Trophoblast cell (in vitro differentiated cells and primary cell): ENCODE results near the gene KANSL2.
"Not testable (repeated sequence)": the region's sequence is repeated elsewhere in the genome, so short reads cannot be mapped to it uniquely, and the experiment has no call there.

Source experiments
- DNase-seq, 2 donors: peaks; one replicate each; pipeline ENCODE4 v3.0.0-alpha.2; 2016
- H2AFZ ChIP-seq: 2 replicates; pipeline ENCODE4 v1.6.1; 2013; ENCODE audit warnings: low read length, moderate library complexity, mild to moderate bottlenecking; ENCODE audit not compliant: insufficient read depth, poor library complexity
- H2AK5ac ChIP-seq: 2 replicates; pipeline ENCODE4 v1.6.1; 2013; ENCODE audit warnings: mild to moderate bottlenecking, low read length
- H2BK120ac ChIP-seq: 2 replicates; pipeline ENCODE4 v1.6.1; 2013; ENCODE audit warnings: low read length, mild to moderate bottlenecking, moderate library complexity; ENCODE audit not compliant: insufficient read depth, poor library complexity
- H2BK12ac ChIP-seq: 2 replicates; pipeline ENCODE4 v1.6.1; 2013; ENCODE audit warnings: mild to moderate bottlenecking, low read length, moderate library complexity
- H2BK5ac ChIP-seq: 2 replicates; pipeline ENCODE4 v1.6.1; 2013; ENCODE audit warnings: low read length, low read depth, moderate library complexity, mild to moderate bottlenecking; ENCODE audit not compliant: poor library complexity
- H3K14ac ChIP-seq: 2 replicates; pipeline ENCODE4 v1.6.1; 2013; ENCODE audit warnings: mild to moderate bottlenecking, low read length
- H3K18ac ChIP-seq: 2 replicates; pipeline ENCODE4 v1.6.1; 2013; ENCODE audit warnings: mild to moderate bottlenecking, low read length
- H3K23ac ChIP-seq: 2 replicates; pipeline ENCODE4 v1.6.1; 2013; ENCODE audit warnings: low read length
- H3K27ac ChIP-seq: 2 replicates; pipeline ENCODE4 v1.5.1; 2013; ENCODE audit warnings: low read depth, mild to moderate bottlenecking, inconsistent platforms, low read length, moderate library complexity
- H3K27me3 ChIP-seq: 2 replicates; pipeline ENCODE4 v1.6.1; 2013; ENCODE audit warnings: inconsistent platforms, mild to moderate bottlenecking, low read length, moderate library complexity; ENCODE audit not compliant: insufficient read depth
- H3K36me3 ChIP-seq, 2 experiments: 1 replicate in 1 of 2; 2 replicates in 1 of 2; pipeline ENCODE4 v1.6.1; 2013; ENCODE audit warnings: low read length in 2 of 2, mild to moderate bottlenecking in 2 of 2, moderate library complexity in 1 of 2; ENCODE audit not compliant: insufficient read depth in 2 of 2, control insufficient read depth in 1 of 2
- H3K4ac ChIP-seq: 2 replicates; pipeline ENCODE4 v1.6.1; 2013; ENCODE audit warnings: low read depth, mild to moderate bottlenecking, low read length, moderate library complexity
- H3K4me1 ChIP-seq, 2 experiments: 1 replicate in 1 of 2; 2 replicates in 1 of 2; pipeline ENCODE4 v1.6.1; 2013; ENCODE audit warnings: low read length in 2 of 2, mild to moderate bottlenecking in 2 of 2, moderate library complexity in 1 of 2; ENCODE audit not compliant: insufficient read depth in 2 of 2, control insufficient read depth in 1 of 2
- H3K4me2 ChIP-seq: 2 replicates; pipeline ENCODE4 v1.6.1; 2013; ENCODE audit warnings: inconsistent platforms, mild to moderate bottlenecking, low read length, moderate library complexity
- H3K4me3 ChIP-seq: 2 replicates; pipeline ENCODE4 v1.5.1; 2013; ENCODE audit warnings: mild to moderate bottlenecking, low read depth, low read length, inconsistent platforms
- H3K79me1 ChIP-seq: one replicate; pipeline ENCODE4 v1.6.1; 2013; ENCODE audit warnings: low read length
- H3K79me2 ChIP-seq: 2 replicates; pipeline ENCODE4 v1.6.1; 2013; ENCODE audit warnings: low read length, mild to moderate bottlenecking; ENCODE audit not compliant: control insufficient read depth, insufficient read depth, poor library complexity
- H3K9ac ChIP-seq: 2 replicates; pipeline ENCODE4 v1.6.1; 2013; ENCODE audit warnings: mild to moderate bottlenecking, low read length
- H3K9me3 ChIP-seq: 2 replicates; pipeline ENCODE4 v1.6.1; 2013; ENCODE audit warnings: low read depth, mild to moderate bottlenecking, control low read depth, inconsistent platforms, low read length; ENCODE audit not compliant: insufficient read depth
- H4K12ac ChIP-seq: 2 replicates; pipeline ENCODE4 v1.6.1; 2013; ENCODE audit warnings: low read depth, mild to moderate bottlenecking, low read length, moderate library complexity
- H4K8ac ChIP-seq: 2 replicates; pipeline ENCODE4 v1.6.1; 2013; ENCODE audit warnings: low read depth, mild to moderate bottlenecking, low read length, moderate library complexity
- H4K91ac ChIP-seq: one replicate; pipeline ENCODE4 v1.6.1; 2013; ENCODE audit warnings: low read depth, mild to moderate bottlenecking, low read length, moderate library complexity
- WGBS: extraction: QIAGEN DNeasy Blood & Tissue Kit; methylation state at CpG from one replicate; pipeline ENCODE4 v1.1.7; 2013; ENCODE audit warnings: missing lambda C conversion rate; ENCODE audit not compliant: insufficient read length, insufficient coverage; ENCODE audit errors: extremely low coverage; 5-methylcytosine and 5-hydroxymethylcytosine counted together

The KANSL2 gene

GRCh38 chr12:48622997-48623396, 59.0 kb downstream of the KANSL2 start:
- no CpG with 5 or more reads among the region's 7 CpGs for WGBS

GRCh38 chr12:48618541-48618940, 63.5 kb downstream of the KANSL2 start:
- H3K27ac ChIP-seq, result no peak overlapping the region
- H2BK12ac ChIP-seq, result no peak overlapping the region
- no peaks in the 10 kb centered on the region for H3K9me3 ChIP-seq
- no peak overlapping the region for H3K9ac ChIP-seq
- no peak overlapping the region for H3K14ac ChIP-seq
- H3K18ac ChIP-seq, result no peak overlapping the region
- no CpG with 5 or more reads among the region's 7 CpGs for WGBS
- no peak overlapping the region for H2BK120ac ChIP-seq
- no peak overlapping the region for H3K4me2 ChIP-seq
- no peak overlapping the region for H3K23ac ChIP-seq
- H2AFZ ChIP-seq, result no peak overlapping the region
- no peaks in the 10 kb centered on the region for H3K36me3 ChIP-seq
- no peak overlapping the region for H2BK5ac ChIP-seq
- no peak overlapping the region for H3K4me3 ChIP-seq
- no peak overlapping the region for H4K12ac ChIP-seq
- no peak overlapping the region for H2AK5ac ChIP-seq
- no peak overlapping the region for H4K91ac ChIP-seq
- no peak overlapping the region for H3K4ac ChIP-seq
- no peaks in the 10 kb centered on the region for H3K79me1 ChIP-seq
- peak; percentile 67 to 90 for DNase-seq
- H4K8ac ChIP-seq, result no peak overlapping the region
- no peaks in the 10 kb centered on the region for H3K27me3 ChIP-seq
- no peaks in the 10 kb centered on the region for H3K79me2 ChIP-seq
- no peaks in the 10 kb centered on the region for H3K4me1 ChIP-seq

More at GRCh38 chr12:48622997-48623396, 59.0 kb downstream of the KANSL2 start:
- H3K4me1 ChIP-seq, H3K27me3 ChIP-seq, H3K36me3 ChIP-seq, H4K8ac ChIP-seq, H2BK5ac ChIP-seq, H3K4me3 ChIP-seq, H3K9me3 ChIP-seq, H4K12ac ChIP-seq, H2AFZ ChIP-seq, H3K79me2 ChIP-seq, DNase-seq, H2AK5ac ChIP-seq, H3K18ac ChIP-seq, H3K79me1 ChIP-seq, H3K4me2 ChIP-seq, H3K23ac ChIP-seq, H3K4ac ChIP-seq, H3K27ac ChIP-seq, H2BK120ac ChIP-seq, H3K9ac ChIP-seq, H4K91ac ChIP-seq, H2BK12ac ChIP-seq, H3K14ac ChIP-seq: not testable (repeated sequence)

GRCh38 chr12:48615681-48616080, 66.4 kb downstream of the KANSL2 start:
- no peak overlapping the region for H3K23ac ChIP-seq

GRCh38 chr12:48613321-48613720, 68.7 kb downstream of the KANSL2 start:
- no CpG with 5 or more reads among the region's 1 CpG for WGBS
- H2BK12ac ChIP-seq, result no peak overlapping the region
- no peak overlapping the region for H3K18ac ChIP-seq
- H3K36me3 ChIP-seq, result no peaks in the 10 kb centered on the region
- H4K12ac ChIP-seq, result no peak overlapping the region
- no peak overlapping the region for H2AK5ac ChIP-seq
- no peak overlapping the region for H3K9ac ChIP-seq
- H4K8ac ChIP-seq, result no peak overlapping the region
- H3K4me3 ChIP-seq, result no peak overlapping the region
- H3K23ac ChIP-seq, result no peak overlapping the region
- H2AFZ ChIP-seq, result no peak overlapping the region
- no peak overlapping the region for H2BK120ac ChIP-seq
- no peaks in the 10 kb centered on the region for H3K79me2 ChIP-seq
- no peak overlapping the region for H4K91ac ChIP-seq
- no peaks in the 10 kb centered on the region for H3K9me3 ChIP-seq
- no peak overlapping the region for H3K4ac ChIP-seq
- no peaks in the 10 kb centered on the region for H3K27me3 ChIP-seq
- no peaks in the 10 kb centered on the region for H3K79me1 ChIP-seq
- DNase-seq, result no peak
- H3K4me1 ChIP-seq, result no peaks in the 10 kb centered on the region
- H3K4me2 ChIP-seq, result no peak overlapping the region
- H3K27ac ChIP-seq, result no peak overlapping the region
- no peak overlapping the region for H3K14ac ChIP-seq
- no peak overlapping the region for H2BK5ac ChIP-seq

More at GRCh38 chr12:48615681-48616080, 66.4 kb downstream of the KANSL2 start:
- DNase-seq, result no peak
- H2AFZ ChIP-seq, result no peak overlapping the region
- no peaks in the 10 kb centered on the region for H3K79me2 ChIP-seq
- no peak overlapping the region for H2AK5ac ChIP-seq
- no peak overlapping the region for H4K8ac ChIP-seq
- no peak overlapping the region for H3K18ac ChIP-seq
- H4K12ac ChIP-seq, result no peak overlapping the region
- H3K4me2 ChIP-seq, result no peak overlapping the region
- no peaks in the 10 kb centered on the region for H3K36me3 ChIP-seq
- H3K79me1 ChIP-seq, result no peaks in the 10 kb centered on the region
- no peak overlapping the region for H3K14ac ChIP-seq
- no peak overlapping the region for H3K27ac ChIP-seq
- no peak overlapping the region for H2BK120ac ChIP-seq
- WGBS, result no CpG with 5 or more reads among the region's 4 CpGs
- H2BK12ac ChIP-seq, result no peak overlapping the region
- no peaks in the 10 kb centered on the region for H3K9me3 ChIP-seq
- no peaks in the 10 kb centered on the region for H3K27me3 ChIP-seq
- H2BK5ac ChIP-seq, result no peak overlapping the region
- no peak overlapping the region for H3K4ac ChIP-seq
- no peaks in the 10 kb centered on the region for H3K4me1 ChIP-seq
- no peak overlapping the region for H3K9ac ChIP-seq
- H4K91ac ChIP-seq, result no peak overlapping the region
- H3K4me3 ChIP-seq, result no peak overlapping the region
